ENCODE data around the gene STAM. TPM values are rescaled to one million over a fixed set of nuclear protein-coding genes. Genes with fewer than 3 reads are reported as not detected.

The STAM gene
- total RNA-seq, 1 experiment from 2014 or later: 29.3 TPM

- no peak overlapping the region for H4K5ac ChIP-seq (ENCODE audit: insufficient read length, low read depth, low read length)
- no peak overlapping the region for H3K4me2 ChIP-seq (ENCODE audit: insufficient read depth, insufficient read length, low read length)
- H3T11ph ChIP-seq (ENCODE audit: low read length): no peak overlapping the region
- no peak overlapping the region for H2BK15ac ChIP-seq (ENCODE audit: low read depth, low read length)
- H3K27me3 ChIP-seq (ENCODE audit: insufficient read depth, low read length): no peaks in the 10 kb centered on the region
- no peak overlapping the region for H3K56ac ChIP-seq (ENCODE audit: insufficient read length, low read depth, low read length)
- H2BK12ac ChIP-seq (ENCODE audit: insufficient read length, low read depth, low read length): no peak overlapping the region
- H3K4me1 Mint-ChIP-seq: no peaks in the 10 kb centered on the region
- no peak overlapping the region for H3K9ac ChIP-seq (ENCODE audit: extremely low read depth, insufficient read length, low read length)
- H3K18ac ChIP-seq (ENCODE audit: insufficient read length, low read depth, low read length): no peak overlapping the region
- no peaks in the 10 kb centered on the region for H4K20me1 ChIP-seq (ENCODE audit: control insufficient read depth, insufficient read depth, insufficient read length)
- H3K79me1 ChIP-seq (ENCODE audit: insufficient read depth, low read depth, low read length, poor library complexity, severe bottlenecking): no peaks in the 10 kb centered on the region
- H3K4ac ChIP-seq (ENCODE audit: low read depth, low read length): no peak overlapping the region
- H2AFZ ChIP-seq (ENCODE audit: low read length): no peak overlapping the region
- no peak overlapping the region for H3K4me3 Mint-ChIP-seq
- no peak for TF ChIP-seq CTCF (conservative IDR thresholded peaks at IDR 0.05)
- H3K79me2 ChIP-seq (ENCODE audit: insufficient read depth, low read length): no peaks in the 10 kb centered on the region
- H4K91ac ChIP-seq (ENCODE audit: insufficient read length, low read depth, low read length): no peak overlapping the region
- peak overlapping the region in 1 of 3 experiments; percentile 63; a peak in 1 of 7 replicates for H3K27ac Mint-ChIP-seq
- no peaks in the 10 kb centered on the region for H3K23me2 ChIP-seq (ENCODE audit: insufficient read length, low read depth, low read length, poor library complexity, severe bottlenecking)
- H4K8ac ChIP-seq (replicated peaks; ENCODE audit: insufficient read length, low read depth, low read length): no peak overlapping the region
- no CpG with 5 or more reads among the region's 8 CpGs for WGBS (ENCODE audit: extremely low coverage, insufficient read length, low lambda C conversion rate)
- H3K36me3 Mint-ChIP-seq (ENCODE audit: insufficient read depth in 1 of 3, low read depth in 3 of 3): no peaks in the 10 kb centered on the region
- no peaks in the 10 kb centered on the region for H3K9me3 ChIP-seq (ENCODE audit: control insufficient read depth, low read depth, low read length)
- H2BK5ac ChIP-seq (ENCODE audit: insufficient read length, low read length): no peak overlapping the region
- H3K4me1 ChIP-seq (ENCODE audit: insufficient read depth, low read length): no peaks in the 10 kb centered on the region
- no peak overlapping the region for H3K14ac ChIP-seq (ENCODE audit: insufficient read depth, low read length)
- no peak overlapping the region for H3K23ac ChIP-seq (ENCODE audit: insufficient read length, low read depth, low read length)
- no peak overlapping the region for H2AK5ac ChIP-seq (ENCODE audit: insufficient read length, low read length)
- no peaks in the 10 kb centered on the region for H3K9me3 Mint-ChIP-seq
- H2BK120ac ChIP-seq (ENCODE audit: low read depth, low read length, poor library complexity, severe bottlenecking): no peak overlapping the region
- no peak for DNase-seq
- H3K27me3 Mint-ChIP-seq (ENCODE audit: low read depth): no peaks in the 10 kb centered on the region
- H2BK20ac ChIP-seq (ENCODE audit: low read depth, low read length, poor library complexity, severe bottlenecking): no peak overlapping the region
- no peak overlapping the region for H3K27ac ChIP-seq (ENCODE audit: insufficient read length, low read depth, low read length)
These were observed 86.7 kb downstream of the STAM start for GRCh38 chr10:17730667-17731066.

Measured in H9 (cell line).